Fibroblast of lung (primary cell): Measurements from ENCODE around the gene ITPKB. TPM values are rescaled to one million over a fixed set of nuclear protein-coding genes. Genes with fewer than 3 reads are reported as not detected.
"Not testable (repeated sequence)": the region's sequence is repeated elsewhere in the genome, so short reads cannot be mapped to it uniquely, and the experiment has no call there.

Source experiments
- DNase-seq, 2 donors: peaks; one replicate each; pipeline versions ENCODE4 v3.0.0 to v3.0.0-alpha.2; 2010; ENCODE audit warnings: low read depth in 2 of 2
- H2AFZ ChIP-seq: 2 replicates; pipeline ENCODE4 v1.5.1; 2012; ENCODE audit warnings: low read length, control low read depth, inconsistent platforms
- H3K27ac ChIP-seq: 2 replicates; pipeline ENCODE4 v1.5.1; 2011; ENCODE audit warnings: low read length, control low read depth; ENCODE audit not compliant: insufficient read depth
- H3K27me3 ChIP-seq: 2 replicates; pipeline ENCODE4 v1.5.1; 2011; ENCODE audit warnings: mild to moderate bottlenecking, low read length; ENCODE audit not compliant: control insufficient read depth, insufficient read depth
- H3K36me3 ChIP-seq: 2 replicates; pipeline ENCODE4 v1.5.1; 2011; ENCODE audit warnings: low read length; ENCODE audit not compliant: control insufficient read depth, insufficient read depth
- H3K4me1 ChIP-seq: 2 replicates; pipeline ENCODE4 v1.5.1; 2011; ENCODE audit warnings: low read length; ENCODE audit not compliant: control insufficient read depth, insufficient read depth; ENCODE audit errors: extremely low read depth
- H3K4me2 ChIP-seq: 2 replicates; pipeline ENCODE4 v1.5.1; 2011; ENCODE audit warnings: low read length, control low read depth; ENCODE audit not compliant: insufficient read depth; ENCODE audit errors: extremely low read depth
- H3K4me3 ChIP-seq, 4 experiments: fragments of 200-600 bp in 1 of 4; sonication (generic) in 1 of 4; replicated peaks in 1 of 4; 2 replicates each; pipeline ENCODE4 v1.5.1; 2011 to 2016; ENCODE audit warnings: low read length in 4 of 4, low read depth in 3 of 4, mild to moderate bottlenecking in 3 of 4, control low read depth in 2 of 4, inconsistent platforms in 1 of 4, mixed read lengths in 1 of 4; ENCODE audit not compliant: insufficient read depth in 1 of 4; ENCODE audit errors: control extremely low read depth in 1 of 4
- H3K79me2 ChIP-seq: 2 replicates; pipeline ENCODE4 v1.5.1; 2012; ENCODE audit warnings: mild to moderate bottlenecking, low read length, inconsistent platforms; ENCODE audit not compliant: control insufficient read depth, insufficient read depth
- H3K9ac ChIP-seq: 2 replicates; pipeline ENCODE4 v1.5.1; 2011; ENCODE audit warnings: mild to moderate bottlenecking, low read length, control low read depth; ENCODE audit not compliant: insufficient read depth
- H3K9me3 ChIP-seq: 2 replicates; pipeline ENCODE4 v1.5.1; 2012; ENCODE audit warnings: low read depth, low read length; ENCODE audit not compliant: control insufficient read depth, insufficient read depth
- H4K20me1 ChIP-seq: 2 replicates; pipeline ENCODE4 v1.5.1; 2011; ENCODE audit warnings: low read length; ENCODE audit not compliant: control insufficient read depth, insufficient read depth; ENCODE audit errors: extremely low read depth
- CTCF ChIP-seq, 2 donors: IDR thresholded peaks in 1 of 2; conservative IDR thresholded peaks in 1 of 2; 1 replicate in 1 of 2; 2 replicates in 1 of 2; pipeline ENCODE4 v1.5.1; 2011 to 2012; ENCODE audit warnings: low read length in 2 of 2, control low read depth in 1 of 2, inconsistent platforms in 1 of 2, low read depth in 1 of 2, mild to moderate bottlenecking in 1 of 2
- EZH2 ChIP-seq: IDR thresholded peaks from 2 replicates; pipeline ENCODE4 v1.5.1; 2012; ENCODE audit warnings: low read length, control low read depth, mild to moderate bottlenecking; ENCODE audit errors: missing control alignments
- polyA plus RNA-seq, 2 donors: library from polyadenylated mRNA; depleted of rRNA in 1 of 2; stranded (reverse) in 1 of 2; unstranded in 1 of 2; fragments of >200 nt; gene quantifications; 2 replicates each; pipeline ENCODE4 v1.2.1, GENCODE V29; 2011 to 2012; ENCODE audit warnings: missing spikeins in 1 of 2
- total RNA-seq: library from RNA; depleted of rRNA; stranded (reverse); fragments of >200 nt; gene quantifications from 2 replicates; pipeline ENCODE4 v1.2.1, GENCODE V29; 2014

ITPKB gene
- total and polyA plus RNA-seq, 2 donors (not counting 1 experiment from before 2014, with no cell fraction given): 10.2 to 32.4 TPM

DNA sequence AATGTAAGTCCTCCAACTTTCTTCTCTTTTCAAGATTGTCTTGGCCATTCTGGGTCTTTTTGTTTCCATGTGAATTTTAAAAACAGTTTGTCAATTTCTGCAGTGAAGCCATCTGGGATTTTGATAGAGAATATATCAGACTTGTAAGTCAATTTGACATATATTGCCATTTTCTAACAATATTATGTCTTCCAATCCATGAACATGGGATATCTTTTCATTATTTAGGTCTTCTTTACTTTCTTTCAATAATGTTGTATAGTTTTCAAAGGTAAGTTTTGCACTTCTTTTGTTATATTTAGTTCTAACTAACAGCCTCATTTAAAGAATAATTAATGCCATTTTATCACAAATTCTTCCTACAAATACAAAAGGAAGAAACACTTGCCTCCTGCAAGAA is 117.1 kb downstream of the ITPKB start:
- H3K9ac ChIP-seq: no peak overlapping the region

GRCh38 chr1:226619031-226619430 is 120.1 kb downstream of the ITPKB start:
- DNase-seq: no peak
- Histone ChIP-seq H3K4me2 (no peak overlapping the region), H3K79me2 (no peaks in the 10 kb centered on the region), H3K9ac (no peak overlapping the region), H3K27ac (no peak overlapping the region), H2AFZ (no peak overlapping the region), H3K36me3 (no peaks in the 10 kb centered on the region), H4K20me1 (no peaks in the 10 kb centered on the region), H3K4me3 (no peak overlapping the region), H3K9me3 (no peaks in the 10 kb centered on the region), H3K27me3 (peaks cover 9% of the 10 kb centered on the region), H3K4me1 (no peaks in the 10 kb centered on the region)
- TF ChIP-seq EZH2 (no peak), CTCF (conservative IDR thresholded peaks at IDR 0.05 in 1 of 2, IDR thresholded peaks at IDR 0.05 in 1 of 2; ENCODE audit: low read depth in 1 of 2, low read length in 2 of 2) (no peak)

More for the DNA sequence above, 117.1 kb downstream of the ITPKB start:
- H3K4me3 ChIP-seq: no peak overlapping the region
- H3K27ac ChIP-seq: no peak overlapping the region
- no peaks in the 10 kb centered on the region for H3K36me3 ChIP-seq
- no peaks in the 10 kb centered on the region for H3K9me3 ChIP-seq
- peaks cover 5% of the 10 kb centered on the region for H3K27me3 ChIP-seq
- no peak overlapping the region for H2AFZ ChIP-seq
- no peaks in the 10 kb centered on the region for H4K20me1 ChIP-seq
- no peak overlapping the region for H3K4me2 ChIP-seq
- H3K79me2 ChIP-seq: no peaks in the 10 kb centered on the region
- no peak for DNase-seq
- TF ChIP-seq EZH2 (no peak), CTCF (conservative IDR thresholded peaks at IDR 0.05 in 1 of 2, IDR thresholded peaks at IDR 0.05 in 1 of 2; ENCODE audit: low read depth in 1 of 2, low read length in 2 of 2) (no peak)
- no peaks in the 10 kb centered on the region for H3K4me1 ChIP-seq

DNA sequence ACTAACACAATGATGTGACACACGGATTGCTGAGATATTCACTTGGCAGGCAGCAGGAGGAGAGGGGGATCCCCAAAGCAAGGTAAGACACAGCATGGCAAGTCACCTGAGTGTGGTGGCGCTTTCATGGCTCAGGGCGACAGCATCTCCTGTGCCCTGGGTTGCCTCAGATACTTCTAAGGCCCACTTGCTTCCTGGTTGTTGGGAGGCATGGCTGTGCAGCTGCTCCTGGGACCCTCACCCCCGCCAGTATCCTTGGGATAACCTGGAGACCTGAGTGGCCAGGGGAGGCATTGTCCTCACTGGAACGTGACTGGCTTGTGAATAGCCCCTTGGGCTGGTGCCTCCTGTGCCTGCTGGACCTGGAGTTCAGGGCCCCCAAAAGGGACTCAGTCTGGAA is 120.7 kb downstream of the ITPKB start:
- H3K9me3 ChIP-seq: no peaks in the 10 kb centered on the region
- H3K4me1 ChIP-seq: no peaks in the 10 kb centered on the region
- TF ChIP-seq EZH2 (no peak), CTCF (conservative IDR thresholded peaks at IDR 0.05 in 1 of 2, IDR thresholded peaks at IDR 0.05 in 1 of 2; ENCODE audit: low read depth in 1 of 2, low read length in 2 of 2) (no peak)
- no peak overlapping the region for H3K4me3 ChIP-seq
- H3K4me2 ChIP-seq: no peak overlapping the region
- H3K27ac ChIP-seq: no peak overlapping the region
- no peak overlapping the region for H2AFZ ChIP-seq
- no peak for DNase-seq
- H3K27me3 ChIP-seq: peaks cover 9% of the 10 kb centered on the region
- no peak overlapping the region for H3K9ac ChIP-seq
- no peaks in the 10 kb centered on the region for H3K79me2 ChIP-seq
- H3K36me3 ChIP-seq: no peaks in the 10 kb centered on the region
- H4K20me1 ChIP-seq: no peaks in the 10 kb centered on the region

GRCh38 chr1:226617719-226618118 is 121.4 kb downstream of the ITPKB start:
- not testable (repeated sequence) for H3K4me2 ChIP-seq, H3K36me3 ChIP-seq, H3K4me3 ChIP-seq, H3K9me3 ChIP-seq, H3K79me2 ChIP-seq, DNase-seq, H3K27ac ChIP-seq, H3K9ac ChIP-seq, H2AFZ ChIP-seq, H3K4me1 ChIP-seq, H4K20me1 ChIP-seq
- peaks cover 11% of the 10 kb centered on the region for H3K27me3 ChIP-seq
